A549 treated with Mapracorat at 1 μM for 4 hours (cell line): ENCODE data around the gene TMEM86B. TPM values are rescaled to one million over a fixed set of nuclear protein-coding genes. Genes with fewer than 3 reads are reported as not detected.

Experiments
- total RNA-seq: library from RNA; stranded (reverse); fragments of 200-300 nt; extraction: Qiagen RNA extraction; gene quantifications from 5 replicates; pipeline ENCODE4 v1.2.3, GENCODE V29; 2022

TMEM86B gene, protein sequence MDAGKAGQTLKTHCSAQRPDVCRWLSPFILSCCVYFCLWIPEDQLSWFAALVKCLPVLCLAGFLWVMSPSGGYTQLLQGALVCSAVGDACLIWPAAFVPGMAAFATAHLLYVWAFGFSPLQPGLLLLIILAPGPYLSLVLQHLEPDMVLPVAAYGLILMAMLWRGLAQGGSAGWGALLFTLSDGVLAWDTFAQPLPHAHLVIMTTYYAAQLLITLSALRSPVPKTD
- total RNA-seq, result 3.1 to 5.4 TPM (median 3.9 TPM) in 5 replicates

DNA sequence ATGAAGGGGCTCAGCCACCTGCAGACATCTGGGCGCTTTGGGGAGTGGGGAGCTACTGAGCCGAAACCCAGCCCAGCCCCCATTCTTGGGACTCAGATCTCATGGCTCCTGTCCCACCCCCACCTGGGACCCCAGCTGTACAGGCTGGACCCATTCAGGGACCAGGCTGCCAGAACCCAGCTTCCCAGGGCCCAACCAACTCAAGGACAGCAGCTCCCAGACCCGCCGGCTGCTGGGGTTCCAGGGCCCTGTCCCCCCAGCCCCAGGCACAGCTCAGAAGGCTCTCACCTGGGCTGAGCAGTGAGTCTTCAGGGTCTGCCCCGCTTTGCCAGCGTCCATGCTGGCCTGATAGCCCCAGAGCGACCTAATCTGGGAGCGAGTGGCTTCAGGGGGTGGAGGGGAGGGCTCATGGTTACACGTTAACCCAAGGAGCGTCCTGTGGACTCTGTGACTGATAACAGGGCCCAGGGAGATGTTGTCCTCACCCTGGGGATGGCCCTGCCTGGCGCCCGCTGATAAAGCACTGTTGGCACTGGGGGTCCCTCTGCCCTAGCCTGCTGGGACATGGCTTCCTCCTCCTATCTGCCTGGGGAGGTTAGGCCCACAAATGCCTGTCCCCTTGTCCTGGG is at the start of gene TMEM86B:
TMEM86B (minus strand) TSS at position 361 of the 629 bp plus-strand sequence; CDS start at position 339, 22 bp downstream.

DNA sequence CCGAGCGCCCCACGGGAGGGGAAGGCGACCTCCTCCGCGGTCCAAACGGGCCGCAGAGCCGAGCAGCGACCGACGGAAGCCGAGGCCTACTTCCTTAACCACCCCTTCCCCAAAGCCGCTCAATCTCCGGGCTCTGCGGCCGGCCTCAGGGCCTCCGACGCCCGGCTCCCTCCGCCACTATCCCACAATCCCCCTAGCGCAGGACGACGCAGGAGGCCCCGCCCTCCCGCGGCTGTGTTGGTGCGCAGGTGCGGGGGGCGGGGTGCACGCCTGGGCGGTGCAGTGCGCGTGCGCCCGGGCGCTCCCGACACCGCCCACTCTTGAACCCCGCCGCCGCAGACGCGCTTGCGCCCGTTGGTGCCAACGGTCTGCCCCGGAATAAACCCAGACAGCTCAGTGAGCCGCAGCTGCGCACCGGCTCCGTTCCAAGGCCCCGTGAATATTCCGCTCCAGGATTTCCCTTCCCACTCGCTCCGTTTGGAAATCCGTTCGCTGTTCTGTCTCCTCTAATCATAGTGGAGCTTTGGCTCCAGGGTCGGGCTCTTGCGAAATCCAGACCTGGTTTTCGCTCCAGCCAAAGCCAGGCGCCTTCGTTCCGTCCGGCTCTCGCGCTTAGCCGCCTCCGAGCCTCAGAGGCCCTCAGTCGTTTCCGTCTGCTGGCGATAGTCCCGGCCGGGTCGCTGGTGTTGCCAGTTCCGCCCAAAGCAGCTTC is 30.4 kb upstream of the TMEM86B start, which contains the start of gene PPP6R1:
PPP6R1 (minus strand) TSS at position 190 of the 712 bp plus-strand sequence. CDS start 11,914 bp downstream, outside the sequence.

DNA sequence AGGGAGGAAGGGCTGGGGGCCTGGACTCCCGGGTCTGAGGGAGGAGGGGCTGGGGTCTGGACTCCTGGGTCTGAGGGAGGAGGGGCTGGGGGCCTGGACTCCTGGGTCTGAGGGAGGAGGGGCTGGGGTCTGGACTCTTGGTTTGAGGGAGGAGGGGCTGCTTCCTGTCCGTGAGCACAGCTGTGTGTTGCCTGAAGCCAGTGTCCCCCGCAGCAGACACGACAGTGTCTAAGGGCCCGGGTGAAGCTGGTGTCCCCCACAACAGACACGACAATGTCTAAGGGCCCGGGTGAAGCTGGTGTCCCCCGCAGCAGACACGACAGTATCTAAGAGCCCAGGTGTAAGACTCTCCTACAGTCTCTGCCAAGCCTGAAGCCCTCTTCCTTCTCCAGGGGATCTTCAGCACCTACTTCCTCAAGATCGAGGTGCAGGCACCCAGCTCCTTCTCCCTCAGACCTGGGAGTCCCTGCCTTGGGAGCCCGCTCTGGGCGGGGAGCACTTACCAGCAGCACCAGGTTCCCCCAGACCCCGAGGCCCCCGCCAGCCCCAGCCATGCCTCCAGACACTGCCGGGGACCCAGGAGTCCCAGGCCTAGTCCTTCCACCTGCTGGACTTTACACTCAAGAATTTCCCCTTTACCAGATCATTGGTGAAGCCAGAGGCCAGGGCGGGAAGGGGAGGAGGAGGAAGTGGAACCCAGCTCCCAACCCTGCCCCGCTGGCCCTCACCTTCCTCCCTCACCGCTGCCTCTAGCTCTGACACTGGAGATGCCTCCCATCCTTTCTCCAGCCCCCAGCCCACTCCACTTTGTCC is 19.5 kb downstream of the TMEM86B start, which contains the start of gene PTPRH:
PTPRH (minus strand) TSS at position 622 of the 813 bp plus-strand sequence; CDS start at position 554, 68 bp downstream.

DNA sequence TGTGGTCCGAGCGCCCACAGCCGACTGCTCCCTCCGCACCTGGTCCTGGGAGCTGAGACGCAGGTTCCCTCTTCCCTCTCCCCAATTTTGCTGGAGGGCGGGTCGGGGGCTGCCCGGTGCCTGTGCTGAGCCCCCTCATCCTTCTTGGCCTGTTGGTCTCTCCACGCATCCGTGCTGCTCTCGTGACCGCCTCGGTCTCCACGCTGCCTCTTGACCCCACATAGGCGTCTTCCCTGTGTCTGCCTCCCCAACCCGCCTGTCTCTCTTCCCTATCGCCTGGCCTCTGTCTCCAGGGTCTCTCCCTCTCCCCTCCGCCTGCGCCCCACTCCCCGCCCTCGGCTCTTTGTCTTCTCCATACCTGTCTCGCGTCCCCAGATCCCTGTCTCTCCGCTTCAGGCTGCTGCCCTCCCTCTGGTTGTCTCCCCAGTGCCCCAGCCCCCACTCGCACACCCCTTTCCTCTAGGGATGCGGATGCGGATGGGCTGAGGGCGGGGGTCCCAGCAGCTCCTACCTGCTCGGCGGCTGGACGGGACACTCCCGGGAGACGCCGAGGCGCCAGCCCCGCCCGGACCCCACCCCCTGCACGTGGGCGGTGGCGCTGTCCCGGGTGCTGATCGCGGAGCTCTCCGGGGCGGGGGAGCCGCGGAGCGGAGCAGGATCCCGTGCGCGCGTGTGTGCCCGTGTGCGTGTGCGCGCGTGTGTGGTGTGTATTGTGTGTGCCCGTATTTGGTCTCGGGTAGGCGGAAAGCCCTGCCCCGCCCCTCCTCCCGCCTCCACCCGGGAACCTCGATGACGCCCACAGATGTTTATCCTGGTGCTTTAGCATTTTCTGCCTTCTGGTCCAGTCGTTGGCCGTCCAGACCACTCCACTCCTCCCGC is 48.7 kb downstream of the TMEM86B start, which contains the start of gene SYT5:
SYT5 (minus strand) TSS at position 684 of the 879 bp plus-strand sequence. CDS start 1,248 bp downstream, outside the sequence.

Other genes starting within 250 kb of the TMEM86B start
- gene GP6, start 190.5 kb downstream of the TMEM86B start, total RNA-seq, result 0.15 to 0.24 TPM (median 0.19 TPM) in 4 of 5 replicates, not detected in the other
- 15.8 to 31.4 TPM (median 20.9 TPM) in 5 replicates for gene RDH13, start 165.6 kb downstream of the TMEM86B start, total RNA-seq
- 3.4 to 7.4 TPM (median 6.3 TPM) in 5 replicates for gene EPS8L1, start 152.9 kb downstream of the TMEM86B start, total RNA-seq
- gene PPP1R12C, start 111.1 kb downstream of the TMEM86B start, total RNA-seq, result 55.7 to 98.5 TPM (median 82.8 TPM) in 5 replicates
- 107 to 150 TPM (median 135 TPM) in 5 replicates for gene TNNT1, start 79.6 kb downstream of the TMEM86B start, total RNA-seq
- gene TNNI3, start 71.0 kb downstream of the TMEM86B start, total RNA-seq, result 6.4 to 8.9 TPM (median 7.9 TPM) in 5 replicates
- gene DNAAF3, start 62.1 kb downstream of the TMEM86B start, total RNA-seq, result 3.6 to 6.9 TPM (median 5.8 TPM) in 5 replicates
- gene SYT5, start 48.5 kb downstream of the TMEM86B start, total RNA-seq, result 3.0 to 6.1 TPM (median 4.4 TPM) in 5 replicates
- 3.5 to 6.0 TPM (median 5.0 TPM) in 5 replicates for gene PTPRH, start 19.3 kb downstream of the TMEM86B start, total RNA-seq
- 81.0 to 117 TPM (median 113 TPM) in 5 replicates for gene PPP6R1, start 30.3 kb upstream of the TMEM86B start, total RNA-seq
- gene HSPBP1, start 51.3 kb upstream of the TMEM86B start, total RNA-seq, result 118 to 150 TPM (median 135 TPM) in 5 replicates
- gene BRSK1, start 55.2 kb upstream of the TMEM86B start, total RNA-seq, result 2.9 to 4.1 TPM (median 3.0 TPM) in 5 replicates
- gene TMEM150B, start 96.6 kb upstream of the TMEM86B start, total RNA-seq, result not detected in 5 replicates
- 3.6 to 8.3 TPM (median 6.7 TPM) in 5 replicates for gene KMT5C, start 111.1 kb upstream of the TMEM86B start, total RNA-seq
- 0.33 to 4.4 TPM (median 1.0 TPM) in 5 replicates for gene COX6B2, start 126.0 kb upstream of the TMEM86B start, total RNA-seq
- 0.05 to 0.22 TPM (median 0.08 TPM) in 5 replicates for gene GARIN5B, start 134.5 kb upstream of the TMEM86B start, total RNA-seq
- 16.3 to 22.0 TPM (median 18.1 TPM) in 5 replicates for gene IL11, start 141.7 kb upstream of the TMEM86B start, total RNA-seq
- gene TMEM190, start 148.1 kb upstream of the TMEM86B start, total RNA-seq, result 1.1 to 2.4 TPM (median 1.5 TPM) in 5 replicates
- 2.5 to 10.7 TPM (median 9.7 TPM) in 5 replicates for gene TMEM238, start 155.5 kb upstream of the TMEM86B start, total RNA-seq
- 2,416 to 3,186 TPM (median 2,701 TPM) in 5 replicates for gene RPL28, start 157.2 kb upstream of the TMEM86B start, total RNA-seq
- 282 to 492 TPM (median 445 TPM) in 5 replicates for gene UBE2S, start 179.0 kb upstream of the TMEM86B start, total RNA-seq
- gene SHISA7, start 214.5 kb upstream of the TMEM86B start, total RNA-seq, result not detected in 5 replicates
- gene ISOC2, start 232.9 kb upstream of the TMEM86B start, total RNA-seq, result 54.7 to 59.3 TPM (median 58.4 TPM) in 5 replicates
- gene C19orf85, start 236.0 kb upstream of the TMEM86B start, total RNA-seq, result not detected in 5 replicates
- gene ZNF628, start 247.9 kb upstream of the TMEM86B start, total RNA-seq, result 2.9 to 8.5 TPM (median 5.4 TPM) in 5 replicates